SK-N-SH treated with all-trans-retinoic acid at 6 μM for 48 hours (cell line): ENCODE measurements around the gene MPC2.

Source experiments
- ATAC-seq: fragments of 200-7000 bp; cut with Tn5 transposase; 3 replicates; pipeline ENCODE4 v1.9.1; 2020; ENCODE audit warnings: mild to moderate bottlenecking, moderate library complexity
- ARNTL ChIP-seq: fragments of 450-650 bp; formaldehyde crosslinking; IDR thresholded peaks from 2 replicates; pipeline ENCODE4 v1.5.0; 2020; ENCODE audit warnings: low read depth, mild to moderate bottlenecking, moderate library complexity, borderline replicate concordance
- BACH2 ChIP-seq: fragments of 250-450 bp; sonication (Bioruptor Pico); IDR thresholded peaks from 2 replicates; pipeline ENCODE4 v1.9.0; 2021; ENCODE audit warnings: mild to moderate bottlenecking, borderline replicate concordance
- CREB5 ChIP-seq: fragments of 250-450 bp; sonication (Bioruptor Pico); IDR thresholded peaks from 2 replicates; pipeline ENCODE4 v1.5.1; 2020; ENCODE audit warnings: low read depth, mild to moderate bottlenecking, moderate library complexity
- CSDC2 ChIP-seq: fragments of 250-450 bp; sonication (Bioruptor Pico); IDR thresholded peaks from 2 replicates; pipeline ENCODE4 v1.5.0; 2020; ENCODE audit warnings: mild to moderate bottlenecking, moderate library complexity
- ESRRG ChIP-seq: fragments of 250-450 bp; sonication (Bioruptor Pico); IDR thresholded peaks from 2 replicates; pipeline ENCODE4 v1.6.1; 2021; ENCODE audit warnings: mild to moderate bottlenecking
- GLIS3 ChIP-seq: fragments of 250-450 bp; sonication (Bioruptor Pico); IDR thresholded peaks from 2 replicates; pipeline ENCODE4 v1.5.0; 2020; ENCODE audit warnings: mild to moderate bottlenecking, moderate library complexity
- ISL1 ChIP-seq: fragments of 250-450 bp; sonication (Bioruptor Pico); IDR thresholded peaks from 2 replicates; pipeline ENCODE4 v2.1.2; 2022; ENCODE audit warnings: mild to moderate bottlenecking, moderate library complexity
- POU6F1 ChIP-seq: fragments of 250-450 bp; sonication (Bioruptor Pico); IDR thresholded peaks from 2 replicates; pipeline ENCODE4 v1.8.0; 2021; ENCODE audit warnings: low read depth, mild to moderate bottlenecking, moderate library complexity, borderline replicate concordance
- PPARA ChIP-seq: fragments of 250-450 bp; sonication (Bioruptor Pico); IDR thresholded peaks from 2 replicates; pipeline ENCODE4 v1.5.0; 2020; ENCODE audit warnings: mild to moderate bottlenecking, borderline replicate concordance
- RARB ChIP-seq: fragments of 250-450 bp; sonication (Bioruptor Pico); IDR thresholded peaks from 2 replicates; pipeline ENCODE4 v1.8.0; 2021; ENCODE audit warnings: mild to moderate bottlenecking, moderate library complexity
- SNAI2 ChIP-seq: fragments of 250-450 bp; sonication (Bioruptor Pico); IDR thresholded peaks from 2 replicates; pipeline ENCODE4 v1.5.0; 2020; ENCODE audit warnings: mild to moderate bottlenecking, moderate library complexity
- TCF4 ChIP-seq: fragments of 250-450 bp; sonication (Bioruptor Pico); IDR thresholded peaks from 2 replicates; pipeline ENCODE4 v1.8.0; 2021; ENCODE audit warnings: mild to moderate bottlenecking, moderate library complexity, borderline replicate concordance
- TOX ChIP-seq: fragments of 250-450 bp; sonication (Bioruptor Pico); IDR thresholded peaks from 2 replicates; pipeline ENCODE4 v1.8.0; 2021; ENCODE audit warnings: mild to moderate bottlenecking, moderate library complexity, borderline replicate concordance
- TSHZ2 ChIP-seq: fragments of 250-450 bp; sonication (Bioruptor Pico); IDR thresholded peaks from 2 replicates; pipeline ENCODE4 v1.5.0; 2020; ENCODE audit warnings: mild to moderate bottlenecking, moderate library complexity
- ZC3H10 ChIP-seq: fragments of 250-450 bp; sonication (Bioruptor Pico); IDR thresholded peaks from 2 replicates; pipeline ENCODE4 v1.5.1; 2021; ENCODE audit warnings: mild to moderate bottlenecking, moderate library complexity
- ZFP3 ChIP-seq: fragments of 250-450 bp; sonication (Bioruptor Pico); IDR thresholded peaks from 2 replicates; pipeline ENCODE4 v1.5.0; 2020; ENCODE audit warnings: mild to moderate bottlenecking, moderate library complexity
- ZFP30 ChIP-seq: fragments of 450-650 bp; formaldehyde crosslinking; IDR thresholded peaks from 2 replicates; pipeline ENCODE4 v1.5.0; 2022; ENCODE audit warnings: mild to moderate bottlenecking, moderate library complexity
- ZNF565 ChIP-seq: fragments of 450-650 bp; formaldehyde crosslinking; conservative IDR thresholded peaks from 2 replicates; pipeline ENCODE4 v1.5.0; 2020; ENCODE audit warnings: low read depth, mild to moderate bottlenecking, moderate library complexity
- ZNF70 ChIP-seq: fragments of 450-650 bp; formaldehyde crosslinking; IDR thresholded peaks from 2 replicates; pipeline ENCODE4 v1.5.0; 2020; ENCODE audit warnings: mild to moderate bottlenecking, moderate library complexity
- ZNF8 ChIP-seq: fragments of 450-650 bp; formaldehyde crosslinking; IDR thresholded peaks from 2 replicates; pipeline ENCODE4 v1.5.0; 2020; ENCODE audit warnings: mild to moderate bottlenecking, moderate library complexity

MPC2 gene

GRCh38 chr1:167899253-167899681 lies 37.6 kb downstream of the MPC2 start:
- TF ChIP-seq TCF4 (CRISPR knock-in tag) (no peak), BACH2 (CRISPR knock-in tag) (no peak), ZC3H10 (CRISPR knock-in tag) (no peak), POU6F1 (CRISPR knock-in tag) (no peak), GLIS3 (CRISPR knock-in tag) (no peak), RARB (CRISPR knock-in tag) (no peak), ESRRG (CRISPR knock-in tag) (no peak), TOX (CRISPR knock-in tag) (no peak), ZFP30 (CRISPR knock-in tag) (no peak), ISL1 (CRISPR knock-in tag) (no peak), TSHZ2 (no peak), ARNTL (no peak)
- ATAC-seq, result no peak

- TF ChIP-seq BACH2 (CRISPR knock-in tag) (no peak), TCF4 (CRISPR knock-in tag) (no peak), GLIS3 (CRISPR knock-in tag) (no peak), ZNF565 (CRISPR knock-in tag) (no peak), RARB (CRISPR knock-in tag) (no peak), PPARA (CRISPR knock-in tag) (no peak), TSHZ2 (no peak), ZFP30 (CRISPR knock-in tag) (no peak), POU6F1 (CRISPR knock-in tag) (no peak), ZNF8 (CRISPR knock-in tag) (no peak), ARNTL (no peak), TOX (CRISPR knock-in tag) (no peak), ZNF70 (CRISPR knock-in tag) (no peak), ZFP3 (CRISPR knock-in tag) (no peak), CREB5 (no peak), ZC3H10 (CRISPR knock-in tag) (no peak), ESRRG (CRISPR knock-in tag) (no peak)
- no peak for ATAC-seq
Observed at GRCh38 chr1:167898578-167899222, 38.2 kb downstream of the MPC2 start.

GRCh38 chr1:167893798-167894197 lies 43.1 kb downstream of the MPC2 start:
- TF ChIP-seq SNAI2 (CRISPR knock-in tag) (no peak), CSDC2 (CRISPR knock-in tag) (no peak), ZNF565 (CRISPR knock-in tag) (no peak), ARNTL (no peak), ESRRG (CRISPR knock-in tag) (no peak), TCF4 (CRISPR knock-in tag) (no peak), TSHZ2 (no peak), PPARA (CRISPR knock-in tag) (no peak), ZFP30 (CRISPR knock-in tag) (no peak), BACH2 (CRISPR knock-in tag) (no peak), CREB5 (no peak)

More at GRCh38 chr1:167893798-167894197, 43.1 kb downstream of the MPC2 start:
- no peak for ATAC-seq
